ENCODE results near the gene L3HYPDH.

Gene L3HYPDH

GRCh38 chr14:59438195-59438647 lies 46.0 kb downstream of the L3HYPDH start:
- no peaks in the 10 kb centered on the region for H3K27me3 ChIP-seq (replicated peaks; ENCODE audit: control insufficient read depth, insufficient read depth, low read length)
- H3K36me3 ChIP-seq (ENCODE audit: control insufficient read depth, insufficient read depth, low read length), result no peaks in the 10 kb centered on the region
- TF ChIP-seq CTCF (IDR thresholded peaks at IDR 0.05; ENCODE audit: insufficient read depth, low read length, poor library complexity, severe bottlenecking), result no peak
- no peak overlapping the region for H3K4me3 ChIP-seq (replicated peaks; ENCODE audit: low read depth, low read length)
- DNase-seq (ENCODE audit: extremely low read depth, insufficient read length), result no peak

- H3K36me3 ChIP-seq (ENCODE audit: control insufficient read depth, insufficient read depth, low read length), result no peaks in the 10 kb centered on the region
- H3K27me3 ChIP-seq (replicated peaks; ENCODE audit: control insufficient read depth, insufficient read depth, low read length), result no peaks in the 10 kb centered on the region
- TF ChIP-seq CTCF (IDR thresholded peaks at IDR 0.05; ENCODE audit: insufficient read depth, low read length, poor library complexity, severe bottlenecking), result no peak
- no peak overlapping the region for H3K4me3 ChIP-seq (replicated peaks; ENCODE audit: low read depth, low read length)
- DNase-seq (ENCODE audit: extremely low read depth, insufficient read length), result no peak
These were observed 48.2 kb downstream of the L3HYPDH start for GRCh38 chr14:59435987-59436386.

GRCh38 chr14:59435101-59435500 lies 49.1 kb downstream of the L3HYPDH start:
- H3K36me3 ChIP-seq (ENCODE audit: control insufficient read depth, insufficient read depth, low read length), result no peaks in the 10 kb centered on the region
- no peak for DNase-seq (ENCODE audit: extremely low read depth, insufficient read length)
- no peak overlapping the region for H3K4me3 ChIP-seq (replicated peaks; ENCODE audit: low read depth, low read length)
- no peak for TF ChIP-seq CTCF (IDR thresholded peaks at IDR 0.05; ENCODE audit: insufficient read depth, low read length, poor library complexity, severe bottlenecking)
- no peaks in the 10 kb centered on the region for H3K27me3 ChIP-seq (replicated peaks; ENCODE audit: control insufficient read depth, insufficient read depth, low read length)

- TF ChIP-seq CTCF (IDR thresholded peaks at IDR 0.05; ENCODE audit: insufficient read depth, low read length, poor library complexity, severe bottlenecking), result no peak
- no peak for DNase-seq (ENCODE audit: extremely low read depth, insufficient read length)
- Histone ChIP-seq H3K4me3 (replicated peaks; ENCODE audit: low read depth, low read length) (no peak overlapping the region), H3K36me3 (ENCODE audit: control insufficient read depth, insufficient read depth, low read length) (no peaks in the 10 kb centered on the region), H3K27me3 (replicated peaks; ENCODE audit: control insufficient read depth, insufficient read depth, low read length) (no peaks in the 10 kb centered on the region; the same call in 1 of the 2 replicates)
These were observed 54.4 kb downstream of the L3HYPDH start for GRCh38 chr14:59429790-59430189.

- no peaks in the 10 kb centered on the region; the same call in 1 of the 2 replicates for H3K27me3 ChIP-seq (replicated peaks; ENCODE audit: control insufficient read depth, insufficient read depth, low read length)
- H3K36me3 ChIP-seq (ENCODE audit: control insufficient read depth, insufficient read depth, low read length), result no peaks in the 10 kb centered on the region
- TF ChIP-seq CTCF (IDR thresholded peaks at IDR 0.05; ENCODE audit: insufficient read depth, low read length, poor library complexity, severe bottlenecking), result no peak
- no peak for DNase-seq (ENCODE audit: extremely low read depth, insufficient read length)
- H3K4me3 ChIP-seq (replicated peaks; ENCODE audit: low read depth, low read length), result no peak overlapping the region
These were observed 55.6 kb downstream of the L3HYPDH start for GRCh38 chr14:59428581-59429012.
